ENCODE data around the gene MGLL. TPM values are rescaled to one million over a fixed set of nuclear protein-coding genes. Genes with fewer than 3 reads are reported as not detected.
"Not testable (repeated sequence)": the region's sequence is repeated elsewhere in the genome, so short reads cannot be mapped to it uniquely, and the experiment has no call there.

MGLL gene
- total and polyA plus RNA-seq, 4 donors = 9.4 to 277 (median 74.2) TPM

- WGBS = 88% methylated on average over 7 of the region's 7 CpGs
- no peak for DNase-seq (ENCODE audit: low spot score)
These were observed 116.0 kb downstream of the MGLL start for GRCh38 chr3:127706312-127706711.

GRCh38 chr3:127704840-127705239 lies 117.5 kb downstream of the MGLL start:
- H3K27me3 ChIP-seq (ENCODE audit: control insufficient read depth in 4 of 4, insufficient read depth in 4 of 4, low read length in 3 of 4); H3K9me3 ChIP-seq (ENCODE audit: control insufficient read depth in 4 of 4, low read length in 3 of 4); H3K27ac ChIP-seq (ENCODE audit: low read depth in 1 of 2, low read length in 2 of 2); H3K4me3 ChIP-seq (ENCODE audit: low read depth in 1 of 3, low read length in 3 of 3); DNase-seq (ENCODE audit: low spot score); H3K9ac ChIP-seq (ENCODE audit: low read depth in 1 of 2, low read length in 2 of 2): not testable (repeated sequence)
- H3K36me3 ChIP-seq (ENCODE audit: control insufficient read depth in 4 of 4, insufficient read depth in 3 of 4, low read depth in 1 of 4, low read length in 3 of 4) = peaks cover 0 to 17% (median 13%) of the 10 kb centered on the region in 4 donors
- H3K4me1 ChIP-seq (ENCODE audit: control insufficient read depth in 4 of 4, insufficient read depth in 4 of 4, low read length in 3 of 4) = peaks cover 3 to 30% (median 25%) of the 10 kb centered on the region in 4 donors
- WGBS = 95% methylated on average over 4 of the region's 4 CpGs

More at GRCh38 chr3:127706312-127706711, 116.0 kb downstream of the MGLL start:
- Histone ChIP-seq H3K36me3 (ENCODE audit: control insufficient read depth in 4 of 4, insufficient read depth in 3 of 4, low read depth in 1 of 4, low read length in 3 of 4) (peaks cover 0 to 25% (median 17%) of the 10 kb centered on the region in 4 donors), H3K4me1 (ENCODE audit: control insufficient read depth in 4 of 4, insufficient read depth in 4 of 4, low read length in 3 of 4) (peaks cover 3 to 21% (median 14%) of the 10 kb centered on the region in 4 donors), H3K4me3 (ENCODE audit: low read depth in 1 of 3, low read length in 3 of 3) (no peak overlapping the region), H3K27me3 (ENCODE audit: control insufficient read depth in 4 of 4, insufficient read depth in 4 of 4, low read length in 3 of 4) (no peaks in the 10 kb centered on the region), H3K27ac (ENCODE audit: low read depth in 1 of 2, low read length in 2 of 2) (no peak overlapping the region), H3K9me3 (ENCODE audit: control insufficient read depth in 4 of 4, low read length in 3 of 4) (no peaks in the 10 kb centered on the region), H3K9ac (ENCODE audit: low read depth in 1 of 2, low read length in 2 of 2) (no peak overlapping the region)
- TF ChIP-seq HNF4A (conservative IDR thresholded peaks at IDR 0.05) (no peak), NR2F2 (IDR thresholded peaks at IDR 0.05) (no peak), MAX (IDR thresholded peaks at IDR 0.05) (no peak), ATF3 (IDR thresholded peaks at IDR 0.05) (no peak), REST (IDR thresholded peaks at IDR 0.05) (no peak), YY1 (IDR thresholded peaks at IDR 0.05) (no peak), FOXA2 (IDR thresholded peaks at IDR 0.05) (no peak), JUND (IDR thresholded peaks at IDR 0.05) (no peak), GABPA (IDR thresholded peaks at IDR 0.05 in 1 of 2, conservative IDR thresholded peaks at IDR 0.05 in 1 of 2) (no peak), RXRA (IDR thresholded peaks at IDR 0.05) (no peak), ZBTB33 (IDR thresholded peaks at IDR 0.05) (no peak), FOXA1 (IDR thresholded peaks at IDR 0.05) (no peak), HNF4G (IDR thresholded peaks at IDR 0.05) (no peak), SP1 (IDR thresholded peaks at IDR 0.05) (no peak), EGR1 (IDR thresholded peaks at IDR 0.05; ENCODE audit: low read depth in 2 of 2) (no peak)
